Upper lobe of left lung (tissue), 6 donors: ENCODE measurements around the gene KIF26B. TPM values are rescaled to one million over a fixed set of nuclear protein-coding genes. Genes with fewer than 3 reads are reported as not detected.

Experiments
- ATAC-seq, 2 donors: fragments of 200-7000 bp; cut with Tn5 transposase; one replicate each; pipeline ENCODE4 v1.9.1; 2022; ENCODE audit warnings: mild to moderate bottlenecking in 2 of 2, moderate library complexity in 2 of 2; ENCODE audit not compliant: low FRiP score in 2 of 2
- DNase-seq, 2 donors: peaks; one replicate each; pipeline ENCODE4 v3.0.0-alpha.2; 2019 to 2020
- H3K27ac ChIP-seq, 4 donors: fragments of 200-600 bp; sonication (generic); one replicate each; pipeline ENCODE4 v1.5.1; 2016 to 2019
- H3K27me3 ChIP-seq, 4 donors: fragments of 200-600 bp; sonication (generic); one replicate each; pipeline ENCODE4 v1.5.1; 2017 to 2019
- H3K36me3 ChIP-seq, 4 donors: fragments of 200-600 bp; sonication (generic); one replicate each; pipeline ENCODE4 v1.5.1; 2016 to 2019
- H3K4me1 ChIP-seq, 4 donors: fragments of 200-600 bp; sonication (generic); one replicate each; pipeline ENCODE4 v1.5.1; 2018 to 2019
- H3K4me3 ChIP-seq, 4 donors: fragments of 200-600 bp; sonication (generic); one replicate each; pipeline ENCODE4 v1.5.1; 2017 to 2019; ENCODE audit warnings: mild to moderate bottlenecking in 2 of 4, moderate library complexity in 1 of 4
- H3K9me3 ChIP-seq, 4 donors: fragments of 200-600 bp; sonication (generic); one replicate each; pipeline ENCODE4 v1.5.1; 2018 to 2019
- CTCF ChIP-seq, 6 experiments: fragments of 450-650 bp in 4 of 6; fragments of 200-600 bp in 2 of 6; sonication (generic) in 2 of 6; IDR thresholded peaks; one replicate each; pipeline ENCODE4 v1.5.1; 2016 to 2019; ENCODE audit warnings: antibody characterized with exemption in 6 of 6
- EP300 ChIP-seq, 4 donors: sonication (generic); formaldehyde crosslinking; IDR thresholded peaks; one replicate each; pipeline ENCODE4 v1.5.1; 2017; ENCODE audit warnings: antibody characterized with exemption in 4 of 4, control low read depth in 2 of 4
- POLR2A ChIP-seq, 4 donors: fragments of 450-650 bp; IDR thresholded peaks; one replicate each; pipeline ENCODE4 v1.5.1; 2016 to 2017; ENCODE audit warnings: antibody characterized with exemption in 4 of 4, mild to moderate bottlenecking in 2 of 4
- POLR2AphosphoS5 ChIP-seq, 2 donors: sonication (generic); formaldehyde crosslinking; IDR thresholded peaks; one replicate each; pipeline ENCODE4 v1.5.1; 2017; ENCODE audit warnings: antibody characterized with exemption in 2 of 2
- WGBS, 2 donors: methylation state at CpG; one replicate each; pipeline ENCODE4 v1.1.5; 2017 to 2018; 5-methylcytosine and 5-hydroxymethylcytosine counted together
- total RNA-seq, 6 donors: library from RNA; depleted of rRNA in 4 of 6; stranded (reverse); fragments of >200 nt in 4 of 6; gene quantifications; one replicate each; pipeline versions ENCODE4 v1.1.0 to v1.2.1, GENCODE V29; 2016 to 2021
- donor health status: DM: no; HTN: no; CAD: no; lungs with moderate emphysema.
- donor health status: DM: no; HTN: yes; CAD: no; lungs with severe emphysema.

Gene KIF26B
- total RNA-seq, 6 donors from 2014 or later: 1.2 to 4.3 (median 2.1) TPM

DNA sequence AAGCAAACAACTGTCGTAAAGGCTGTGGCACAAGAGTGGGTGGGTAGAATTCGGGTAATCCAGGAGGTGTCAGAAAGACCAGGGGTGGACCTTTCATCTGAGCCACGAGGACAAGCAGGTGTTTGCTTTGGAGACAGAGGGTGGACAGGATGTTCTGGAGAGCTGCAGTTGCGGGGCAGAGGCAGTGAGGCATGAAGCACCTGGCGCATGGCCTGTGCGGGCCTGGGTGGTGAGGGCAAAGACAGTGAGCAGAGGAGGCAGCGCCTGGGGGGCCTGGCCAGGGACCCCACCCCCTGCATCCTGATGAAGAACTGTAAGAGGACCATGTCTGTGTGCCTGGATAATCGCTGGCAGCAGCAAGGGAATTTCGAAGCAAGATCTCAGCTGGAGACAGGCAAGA is 24.9 kb downstream of the KIF26B start:
- WGBS, 2 donors: 71% methylated on average over 9 of the region's 9 CpGs
- H3K4me3 ChIP-seq: no peak overlapping the region
- no peaks in the 10 kb centered on the region for H3K36me3 ChIP-seq
- TF ChIP-seq POLR2AphosphoS5 (IDR thresholded peaks at IDR 0.05) (no peak), EP300 (IDR thresholded peaks at IDR 0.05) (no peak), CTCF (IDR thresholded peaks at IDR 0.05) (no peak), POLR2A (IDR thresholded peaks at IDR 0.05) (no peak)
- H3K9me3 ChIP-seq: no peaks in the 10 kb centered on the region
- no peak overlapping the region for H3K27ac ChIP-seq
- ATAC-seq (peak; percentile 31 to 65), DNase-seq (peak in 1 of 2 donors; percentile 44)
- H3K4me1 ChIP-seq: no peaks in the 10 kb centered on the region
- H3K27me3 ChIP-seq: no peaks in the 10 kb centered on the region

DNA sequence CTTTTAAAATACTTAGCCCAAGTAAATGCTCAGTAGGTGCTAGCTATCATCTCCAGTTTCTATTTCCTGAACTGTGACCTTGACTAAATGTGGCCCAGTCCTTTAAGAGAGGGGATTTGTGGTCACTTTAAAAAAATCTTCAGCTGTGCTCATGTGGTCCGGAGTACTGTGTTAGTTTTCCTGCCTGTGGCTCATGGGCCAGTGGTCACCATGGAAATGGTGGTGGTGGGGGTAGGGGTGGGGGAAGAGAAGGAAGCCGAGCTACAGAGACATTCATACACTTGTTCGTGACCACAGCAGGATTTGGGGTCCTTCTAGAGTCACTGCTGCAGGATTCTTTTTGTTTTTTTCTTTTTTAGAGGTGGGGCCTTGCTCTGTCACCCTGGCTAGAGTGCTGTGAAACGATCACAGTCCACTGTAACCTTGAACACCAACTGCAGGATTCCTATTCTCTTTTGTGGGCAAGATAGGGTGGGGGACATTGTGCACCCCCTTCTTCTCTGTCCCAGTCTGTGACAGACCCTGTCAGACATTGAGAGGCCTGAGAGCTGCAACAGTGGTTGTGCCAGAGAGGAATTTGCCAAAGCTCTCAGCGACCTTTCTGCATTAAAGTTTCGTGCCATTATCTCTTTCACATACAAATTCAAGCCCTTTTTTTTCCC is 25.8 kb downstream of the KIF26B start:
- no peaks in the 10 kb centered on the region for H3K4me1 ChIP-seq
- no peaks in the 10 kb centered on the region for H3K9me3 ChIP-seq
- DNase-seq (no peak), ATAC-seq (peak in 1 of 2 donors; percentile 49)
- no peaks in the 10 kb centered on the region for H3K36me3 ChIP-seq
- no peak overlapping the region for H3K4me3 ChIP-seq
- WGBS, 2 donors: 57 to 67% methylated on average over 6 of the region's 6 CpGs
- no peaks in the 10 kb centered on the region for H3K27me3 ChIP-seq
- no peak overlapping the region for H3K27ac ChIP-seq
- TF ChIP-seq POLR2AphosphoS5 (IDR thresholded peaks at IDR 0.05) (no peak), POLR2A (IDR thresholded peaks at IDR 0.05) (no peak), CTCF (IDR thresholded peaks at IDR 0.05) (no peak), EP300 (IDR thresholded peaks at IDR 0.05) (no peak)

DNA sequence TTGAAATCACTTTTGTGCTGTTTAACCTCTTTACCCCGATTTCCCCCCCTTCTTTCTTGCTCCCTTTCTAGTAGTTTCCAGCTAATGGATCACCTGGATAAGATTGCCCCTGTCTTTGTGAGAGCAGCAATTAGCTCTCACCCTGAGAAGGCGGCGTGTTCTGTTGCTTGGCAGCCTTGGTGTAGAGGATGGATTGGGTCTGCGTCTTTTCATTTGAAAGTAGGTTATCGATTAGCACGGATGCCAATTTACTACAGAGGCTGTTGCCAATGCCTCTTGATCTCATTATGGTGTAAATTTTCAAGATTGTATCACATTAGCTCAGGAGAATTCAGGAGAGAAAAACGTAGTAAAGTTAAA is 26.4 kb downstream of the KIF26B start:
- Histone ChIP-seq H3K9me3 (no peaks in the 10 kb centered on the region), H3K36me3 (no peaks in the 10 kb centered on the region), H3K4me1 (no peaks in the 10 kb centered on the region), H3K27ac (no peak overlapping the region), H3K4me3 (no peak overlapping the region), H3K27me3 (no peaks in the 10 kb centered on the region)
- 79 to 81% methylated on average over 7 of the region's 7 CpGs for WGBS, 2 donors
- ATAC-seq (no peak), DNase-seq (no peak)
- no peak for TF ChIP-seq CTCF (IDR thresholded peaks at IDR 0.05)
- no peak for TF ChIP-seq POLR2A (IDR thresholded peaks at IDR 0.05)
- TF ChIP-seq EP300 (IDR thresholded peaks at IDR 0.05): no peak
- TF ChIP-seq POLR2AphosphoS5 (IDR thresholded peaks at IDR 0.05): no peak

DNA sequence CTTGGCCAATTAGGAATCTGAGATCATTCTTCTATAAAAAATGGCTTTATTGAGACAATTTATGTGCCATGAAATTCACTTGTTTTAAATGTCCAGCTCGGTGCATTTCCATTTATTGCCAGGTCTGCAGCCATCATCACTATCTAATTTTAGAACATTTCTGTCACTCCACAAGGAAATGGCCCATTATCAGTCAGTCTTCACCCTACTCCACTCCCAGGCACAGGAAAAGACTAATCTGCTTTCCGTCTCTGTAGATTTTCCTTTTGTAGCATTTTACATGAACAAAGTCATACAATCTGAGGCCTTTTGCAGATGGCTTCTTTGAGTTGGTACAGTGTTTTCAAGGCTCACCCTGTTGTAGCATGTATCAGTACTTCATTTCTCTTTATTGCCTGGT is 27.2 kb downstream of the KIF26B start:
- Histone ChIP-seq H3K4me1 (no peaks in the 10 kb centered on the region), H3K4me3 (no peak overlapping the region), H3K27me3 (no peaks in the 10 kb centered on the region), H3K9me3 (no peaks in the 10 kb centered on the region), H3K36me3 (no peaks in the 10 kb centered on the region), H3K27ac (no peak overlapping the region)
- ATAC-seq (no peak), DNase-seq (no peak)
- 74 to 85% methylated on average over 2 of the region's 2 CpGs for WGBS, 2 donors
- TF ChIP-seq CTCF (IDR thresholded peaks at IDR 0.05) (no peak), EP300 (IDR thresholded peaks at IDR 0.05) (no peak), POLR2AphosphoS5 (IDR thresholded peaks at IDR 0.05) (no peak), POLR2A (IDR thresholded peaks at IDR 0.05) (no peak)

DNA sequence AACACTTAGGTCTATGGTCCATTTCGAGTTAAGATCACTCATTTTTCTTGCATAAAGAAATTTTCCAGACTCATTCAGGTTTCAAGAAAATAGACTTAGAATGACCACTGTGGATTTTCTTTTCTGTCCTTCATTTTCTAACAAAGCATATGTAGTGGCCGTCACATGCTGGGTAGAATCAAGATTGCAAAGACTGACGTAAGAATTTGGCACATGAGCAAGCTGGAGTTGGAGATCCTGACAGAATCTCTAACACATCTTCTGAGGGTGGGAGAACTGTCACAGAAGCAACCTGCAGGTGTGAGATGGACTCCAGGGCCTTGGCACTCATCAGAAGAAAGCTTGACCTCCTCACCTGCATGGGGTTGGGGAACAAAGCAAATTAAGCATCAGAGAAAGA is 28.6 kb downstream of the KIF26B start:
- no peaks in the 10 kb centered on the region for H3K36me3 ChIP-seq
- H3K4me3 ChIP-seq: no peak overlapping the region
- 80 to 81% methylated on average over 3 of the region's 3 CpGs for WGBS, 2 donors
- ATAC-seq (no peak), DNase-seq (no peak)
- H3K4me1 ChIP-seq: no peaks in the 10 kb centered on the region
- H3K27ac ChIP-seq: no peak overlapping the region
- no peaks in the 10 kb centered on the region for H3K27me3 ChIP-seq
- no peaks in the 10 kb centered on the region for H3K9me3 ChIP-seq
- TF ChIP-seq EP300 (IDR thresholded peaks at IDR 0.05): no peak
- TF ChIP-seq POLR2A (IDR thresholded peaks at IDR 0.05): no peak
- TF ChIP-seq CTCF (IDR thresholded peaks at IDR 0.05): no peak
- no peak for TF ChIP-seq POLR2AphosphoS5 (IDR thresholded peaks at IDR 0.05)
